ENCODE measurements around the gene SHANK1. TPM values are rescaled to one million over a fixed set of nuclear protein-coding genes. Genes with fewer than 3 reads are reported as not detected.

SHANK1 gene
- total and polyA plus RNA-seq, 2 of the 13 experiments (the other 11 are each of a cell fraction or from before 2014, with no cell fraction given) = not detected

DNA sequence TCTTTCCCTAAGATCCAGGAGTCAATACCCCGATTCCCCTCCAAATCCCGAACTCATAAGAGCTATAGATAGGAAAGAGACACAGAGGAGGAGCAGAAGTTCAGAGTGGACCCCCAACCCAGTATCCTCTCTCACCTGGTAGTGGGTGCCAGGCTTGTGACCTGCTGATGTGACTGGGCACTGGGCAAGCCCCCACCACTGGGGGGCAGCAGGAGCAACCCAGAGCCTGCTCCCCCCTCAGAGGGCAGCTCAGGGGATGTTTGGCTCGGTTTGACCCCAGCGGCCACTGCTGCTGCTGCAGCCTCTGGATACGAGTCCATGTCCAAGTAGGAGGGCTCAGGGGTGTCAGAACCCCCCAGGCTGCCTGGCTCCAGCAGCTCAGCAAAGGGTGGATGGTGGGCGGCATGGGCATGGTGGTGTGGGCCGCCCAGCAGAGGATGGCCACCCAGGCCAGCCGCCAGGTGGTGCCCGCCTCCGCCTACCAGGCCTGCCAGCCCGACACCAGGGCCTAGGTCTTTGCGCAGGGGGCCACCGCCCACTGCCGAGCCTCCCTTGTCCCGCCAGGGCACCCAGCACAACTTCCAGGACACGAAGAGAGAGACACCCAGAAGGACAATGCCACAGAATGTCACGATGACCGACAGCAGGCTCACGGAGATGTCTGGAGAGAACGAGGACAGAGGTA, 87.3 kb downstream of the SHANK1 start:
- WGBS (ENCODE audit: low lambda C conversion rate) = 19% methylated on average over 9 of the region's 20 CpGs
- no TSS peak for BruUV-seq (replicated peaks)
- Histone ChIP-seq H3K4me2 (ENCODE audit: low read depth, low read length) (no peak overlapping the region), H3K4me3 (replicated peaks in 1 of 3; ENCODE audit: insufficient read depth in 1 of 3, low read depth in 2 of 3, low read length in 3 of 3) (no peak overlapping the region), H3K27ac (ENCODE audit: extremely low read length, insufficient read depth, low read length) (no peak overlapping the region), H3K36me3 (replicated peaks in 1 of 2; ENCODE audit: control insufficient read depth in 1 of 2, insufficient read depth in 2 of 2, low read length in 2 of 2) (no peaks in the 10 kb centered on the region), H3K79me2 (ENCODE audit: insufficient read depth, low read length) (no peaks in the 10 kb centered on the region), H3K4me1 (ENCODE audit: insufficient read depth, low read length) (no peaks in the 10 kb centered on the region; the same call in 1 of the 2 replicates), H3K9ac (ENCODE audit: insufficient read depth, low read depth, low read length) (no peak overlapping the region), H4K20me1 (ENCODE audit: insufficient read depth, low read length) (no peaks in the 10 kb centered on the region), H2AFZ (ENCODE audit: low read length) (no peak overlapping the region), H3K9me3 (ENCODE audit: low read length) (peaks cover 17% of the 10 kb centered on the region), H3K27me3 (ENCODE audit: control insufficient read depth in 1 of 2, insufficient read depth in 2 of 2, low read length in 2 of 2) (peaks cover 0 to 12% of the 10 kb centered on the region in 2 experiments; a peak in 3 of 5 replicates)
- POLR2A ChIA-PET = no interaction called here
- DNase-seq (ENCODE audit: low spot score) = no peak
- TF ChIP-seq, protein P1, sequence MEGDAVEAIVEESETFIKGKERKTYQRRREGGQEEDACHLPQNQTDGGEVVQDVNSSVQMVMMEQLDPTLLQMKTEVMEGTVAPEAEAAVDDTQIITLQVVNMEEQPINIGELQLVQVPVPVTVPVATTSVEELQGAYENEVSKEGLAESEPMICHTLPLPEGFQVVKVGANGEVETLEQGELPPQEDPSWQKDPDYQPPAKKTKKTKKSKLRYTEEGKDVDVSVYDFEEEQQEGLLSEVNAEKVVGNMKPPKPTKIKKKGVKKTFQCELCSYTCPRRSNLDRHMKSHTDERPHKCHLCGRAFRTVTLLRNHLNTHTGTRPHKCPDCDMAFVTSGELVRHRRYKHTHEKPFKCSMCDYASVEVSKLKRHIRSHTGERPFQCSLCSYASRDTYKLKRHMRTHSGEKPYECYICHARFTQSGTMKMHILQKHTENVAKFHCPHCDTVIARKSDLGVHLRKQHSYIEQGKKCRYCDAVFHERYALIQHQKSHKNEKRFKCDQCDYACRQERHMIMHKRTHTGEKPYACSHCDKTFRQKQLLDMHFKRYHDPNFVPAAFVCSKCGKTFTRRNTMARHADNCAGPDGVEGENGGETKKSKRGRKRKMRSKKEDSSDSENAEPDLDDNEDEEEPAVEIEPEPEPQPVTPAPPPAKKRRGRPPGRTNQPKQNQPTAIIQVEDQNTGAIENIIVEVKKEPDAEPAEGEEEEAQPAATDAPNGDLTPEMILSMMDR (CRISPR knock-in tag; IDR thresholded peaks at IDR 0.05) = 0 out of 2 replicates have a peak, but pooled peaks have one; percentile 24
- TF ChIP-seq, protein P2, sequence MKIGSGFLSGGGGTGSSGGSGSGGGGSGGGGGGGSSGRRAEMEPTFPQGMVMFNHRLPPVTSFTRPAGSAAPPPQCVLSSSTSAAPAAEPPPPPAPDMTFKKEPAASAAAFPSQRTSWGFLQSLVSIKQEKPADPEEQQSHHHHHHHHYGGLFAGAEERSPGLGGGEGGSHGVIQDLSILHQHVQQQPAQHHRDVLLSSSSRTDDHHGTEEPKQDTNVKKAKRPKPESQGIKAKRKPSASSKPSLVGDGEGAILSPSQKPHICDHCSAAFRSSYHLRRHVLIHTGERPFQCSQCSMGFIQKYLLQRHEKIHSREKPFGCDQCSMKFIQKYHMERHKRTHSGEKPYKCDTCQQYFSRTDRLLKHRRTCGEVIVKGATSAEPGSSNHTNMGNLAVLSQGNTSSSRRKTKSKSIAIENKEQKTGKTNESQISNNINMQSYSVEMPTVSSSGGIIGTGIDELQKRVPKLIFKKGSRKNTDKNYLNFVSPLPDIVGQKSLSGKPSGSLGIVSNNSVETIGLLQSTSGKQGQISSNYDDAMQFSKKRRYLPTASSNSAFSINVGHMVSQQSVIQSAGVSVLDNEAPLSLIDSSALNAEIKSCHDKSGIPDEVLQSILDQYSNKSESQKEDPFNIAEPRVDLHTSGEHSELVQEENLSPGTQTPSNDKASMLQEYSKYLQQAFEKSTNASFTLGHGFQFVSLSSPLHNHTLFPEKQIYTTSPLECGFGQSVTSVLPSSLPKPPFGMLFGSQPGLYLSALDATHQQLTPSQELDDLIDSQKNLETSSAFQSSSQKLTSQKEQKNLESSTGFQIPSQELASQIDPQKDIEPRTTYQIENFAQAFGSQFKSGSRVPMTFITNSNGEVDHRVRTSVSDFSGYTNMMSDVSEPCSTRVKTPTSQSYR (CRISPR knock-in tag; IDR thresholded peaks at IDR 0.05; ENCODE audit: borderline replicate concordance) = no peak
- TF ChIP-seq NR2F2 (IDR thresholded peaks at IDR 0.05; ENCODE audit: borderline replicate concordance, low read depth) (no peak), MIXL1 (CRISPR knock-in tag; IDR thresholded peaks at IDR 0.05) (no peak), ZFP36L1 (CRISPR knock-in tag; IDR thresholded peaks at IDR 0.05) (no peak), PRPF4 (IDR thresholded peaks at IDR 0.05; ENCODE audit: low read depth, low read length, poor library complexity, severe bottlenecking) (no peak), ADNP (CRISPR knock-in tag; IDR thresholded peaks at IDR 0.05) (no peak)
- TF ChIP-seq, protein P3, sequence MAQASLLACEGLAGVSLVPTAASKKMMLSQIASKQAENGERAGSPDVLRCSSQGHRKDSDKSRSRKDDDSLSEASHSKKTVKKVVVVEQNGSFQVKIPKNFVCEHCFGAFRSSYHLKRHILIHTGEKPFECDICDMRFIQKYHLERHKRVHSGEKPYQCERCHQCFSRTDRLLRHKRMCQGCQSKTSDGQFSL (CRISPR knock-in tag; IDR thresholded peaks at IDR 0.05) = 0 out of 2 replicates have a peak, but pooled peaks have one; percentile 38
- no peak for ATAC-seq
- in situ Hi-C loops (cut with HindIII; ENCODE audit: extremely low pct_ligation_motif_present, low pct_unique_long_range_greater_than_20kb) = no loop called here
- FAIRE-seq = no peak
- intact Hi-C loops (cut with micrococcal nuclease; ENCODE audit: unreplicated experiment) = no loop called here
- CTCF ChIA-PET (ENCODE audit: low intra/inter-chr PET ratio, low total read pairs) = no interaction called here

All from HepG2 (cell line).